Endodermal cell (in vitro differentiated cells): ENCODE results near the gene DTNB. TPM values are rescaled to one million over a fixed set of nuclear protein-coding genes. Genes with fewer than 3 reads are reported as not detected.
A peak's percentile ranks its signal among the peaks of the same experiment; 100 is the strongest.

Experiments used
- DNase-seq: peaks from one replicate; pipeline ENCODE4 v3.0.0-alpha.2; 2017
- H3K27ac ChIP-seq: 2 replicates; pipeline ENCODE4 v1.5.1; 2013; ENCODE audit warnings: mild to moderate bottlenecking, low read depth, low read length, moderate library complexity
- H3K27me3 ChIP-seq: 2 replicates; pipeline ENCODE4 v1.6.1; 2013; ENCODE audit warnings: mild to moderate bottlenecking, low read length, moderate library complexity; ENCODE audit not compliant: insufficient read depth, control insufficient read depth, poor library complexity, severe bottlenecking
- H3K36me3 ChIP-seq: 2 replicates; pipeline ENCODE4 v1.7.0; 2013; ENCODE audit warnings: mild to moderate bottlenecking, low read length, moderate library complexity; ENCODE audit not compliant: control insufficient read depth, insufficient read depth
- H3K4me1 ChIP-seq: one replicate; pipeline ENCODE4 v1.7.0; 2013; ENCODE audit warnings: low read length; ENCODE audit not compliant: control insufficient read depth, insufficient read depth
- H3K4me3 ChIP-seq: 2 replicates; pipeline ENCODE4 v1.5.1; 2013; ENCODE audit warnings: mild to moderate bottlenecking, low read length, moderate library complexity
- H3K9ac ChIP-seq: 2 replicates; pipeline ENCODE4 v1.6.1; 2013; ENCODE audit warnings: mild to moderate bottlenecking, low read length, moderate library complexity; ENCODE audit not compliant: poor library complexity, severe bottlenecking; ENCODE audit errors: extremely low read depth
- H3K9me3 ChIP-seq: 2 replicates; pipeline ENCODE4 v1.6.1; 2013; ENCODE audit warnings: mild to moderate bottlenecking, low read length, moderate library complexity; ENCODE audit not compliant: control insufficient read depth
- H3K27ac Mint-ChIP-seq: 2 replicates; pipeline ENCODE4 v1.8.0; 2020; ENCODE audit warnings: mixed read lengths
- H3K27me3 Mint-ChIP-seq: 2 replicates; pipeline ENCODE4 v1.8.0; 2021; ENCODE audit warnings: mild to moderate bottlenecking, mixed read lengths; ENCODE audit not compliant: insufficient read depth
- H3K36me3 Mint-ChIP-seq: 2 replicates; pipeline ENCODE4 v1.8.0; 2020; ENCODE audit warnings: low read depth, mixed read lengths
- H3K4me1 Mint-ChIP-seq: 2 replicates; pipeline ENCODE4 v1.8.0; 2020; ENCODE audit warnings: mixed read lengths
- H3K4me3 Mint-ChIP-seq: 2 replicates; pipeline ENCODE4 v1.8.0; 2020; ENCODE audit warnings: mild to moderate bottlenecking, moderate library complexity, mixed read lengths
- H3K9me3 Mint-ChIP-seq: 2 replicates; pipeline ENCODE4 v1.8.0; 2020; ENCODE audit warnings: mild to moderate bottlenecking, mixed read lengths
- WGBS, 2 experiments: methylation state at CpG; one replicate each; pipeline versions ENCODE4 v1.1.5 to v1.1.7; 2013; ENCODE audit warnings: missing lambda C conversion rate in 2 of 2, mixed read lengths in 1 of 2; ENCODE audit not compliant: insufficient coverage in 1 of 2, insufficient read length in 1 of 2; 5-methylcytosine and 5-hydroxymethylcytosine counted together
- total RNA-seq, 2 donors: library from RNA; stranded (reverse); fragmentation: NEBNext Ultra II Directional in 1 of 2; extraction: Animal tissue kit (Norgen Biotek cat#: 25700) in 1 of 2; gene quantifications; 2 replicates in 1 of 2; 3 replicates in 1 of 2; pipeline ENCODE4 v1.2.1, GENCODE V29; 2021
- TF ChIP-seq, protein P1 (sequence below): fragments of 200-600 bp; sonication (generic); conservative IDR thresholded peaks from 2 replicates; pipeline ENCODE4 v1.5.0; 2021; ENCODE audit warnings: antibody characterized with exemption, mild to moderate bottlenecking

Gene DTNB
- total RNA-seq, 2 donors from 2014 or later = 38.8 to 48.7 TPM

DNA sequence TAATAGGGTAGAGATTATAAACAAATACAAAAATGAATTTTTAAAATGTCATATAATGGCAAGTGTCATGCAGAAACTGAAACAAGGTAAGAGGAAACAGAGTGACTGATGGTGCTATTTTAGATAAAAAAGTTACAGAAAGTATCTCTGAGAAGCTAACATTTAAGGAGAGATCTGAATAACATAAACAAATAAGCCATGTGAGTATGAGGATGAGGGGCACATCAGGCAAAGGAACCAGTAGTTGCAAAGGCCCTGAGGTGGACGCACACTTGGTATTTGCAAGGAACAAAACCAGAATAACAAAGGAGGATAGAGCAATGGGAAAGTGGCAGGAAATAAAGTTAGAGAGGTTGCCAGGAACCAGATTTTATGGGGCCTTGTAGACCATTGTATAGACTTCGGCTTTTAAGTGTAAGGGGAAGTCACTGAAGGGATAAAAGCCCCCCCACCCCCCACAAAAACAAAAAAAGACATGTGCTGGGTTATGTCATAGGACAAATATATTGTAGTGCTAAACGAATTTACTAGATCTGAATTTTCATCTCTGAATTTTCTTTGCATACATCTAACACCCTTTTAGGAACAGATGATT, 159.2 kb downstream of the DTNB start:
- Mint-ChIP-seq H3K4me1 (peaks cover 6% of the 10 kb centered on the region), H3K9me3 (peaks cover 3% of the 10 kb centered on the region), H3K4me3 (no peak overlapping the region), H3K36me3 (peaks cover 9% of the 10 kb centered on the region), H3K27me3 (no peaks in the 10 kb centered on the region), H3K27ac (no peak overlapping the region)
- DNase-seq = no peak
- no peak overlapping the region for H3K27ac ChIP-seq
- 98 to 100% methylated on average over 1 of the region's 3 CpGs for WGBS, 2 experiments
- no peak overlapping the region for H3K9ac ChIP-seq
- no peaks in the 10 kb centered on the region for H3K9me3 ChIP-seq
- H3K36me3 ChIP-seq = no peaks in the 10 kb centered on the region
- H3K4me3 ChIP-seq = no peak overlapping the region
- no peaks in the 10 kb centered on the region for H3K27me3 ChIP-seq
- no peaks in the 10 kb centered on the region for H3K4me1 ChIP-seq
- TF ChIP-seq, protein P1, sequence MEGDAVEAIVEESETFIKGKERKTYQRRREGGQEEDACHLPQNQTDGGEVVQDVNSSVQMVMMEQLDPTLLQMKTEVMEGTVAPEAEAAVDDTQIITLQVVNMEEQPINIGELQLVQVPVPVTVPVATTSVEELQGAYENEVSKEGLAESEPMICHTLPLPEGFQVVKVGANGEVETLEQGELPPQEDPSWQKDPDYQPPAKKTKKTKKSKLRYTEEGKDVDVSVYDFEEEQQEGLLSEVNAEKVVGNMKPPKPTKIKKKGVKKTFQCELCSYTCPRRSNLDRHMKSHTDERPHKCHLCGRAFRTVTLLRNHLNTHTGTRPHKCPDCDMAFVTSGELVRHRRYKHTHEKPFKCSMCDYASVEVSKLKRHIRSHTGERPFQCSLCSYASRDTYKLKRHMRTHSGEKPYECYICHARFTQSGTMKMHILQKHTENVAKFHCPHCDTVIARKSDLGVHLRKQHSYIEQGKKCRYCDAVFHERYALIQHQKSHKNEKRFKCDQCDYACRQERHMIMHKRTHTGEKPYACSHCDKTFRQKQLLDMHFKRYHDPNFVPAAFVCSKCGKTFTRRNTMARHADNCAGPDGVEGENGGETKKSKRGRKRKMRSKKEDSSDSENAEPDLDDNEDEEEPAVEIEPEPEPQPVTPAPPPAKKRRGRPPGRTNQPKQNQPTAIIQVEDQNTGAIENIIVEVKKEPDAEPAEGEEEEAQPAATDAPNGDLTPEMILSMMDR = no peak

DNA sequence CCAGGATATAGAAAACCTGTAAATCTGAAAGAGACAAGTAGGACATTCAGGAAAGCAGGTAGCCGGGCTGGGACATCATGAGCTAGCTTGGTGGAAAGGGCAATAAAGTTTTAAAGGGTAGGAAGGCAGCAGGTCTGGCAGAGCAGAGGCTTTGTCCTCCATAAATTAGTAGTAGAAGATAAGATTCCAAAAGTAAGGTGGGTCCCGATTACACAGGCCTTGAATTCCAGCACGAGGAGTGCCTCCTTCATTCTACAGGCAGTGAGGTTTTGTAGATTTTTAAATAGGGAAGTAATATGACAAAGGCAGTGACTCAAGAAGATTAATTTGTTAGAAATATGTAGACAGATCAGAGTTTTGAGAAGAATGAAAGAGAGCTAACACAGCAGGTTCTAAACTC, 160.7 kb downstream of the DTNB start:
- Mint-ChIP-seq H3K4me1 (peaks cover 6% of the 10 kb centered on the region), H3K27ac (peak overlapping the region; percentile 15), H3K36me3 (peaks cover 9% of the 10 kb centered on the region), H3K9me3 (peaks cover 3% of the 10 kb centered on the region), H3K27me3 (no peaks in the 10 kb centered on the region), H3K4me3 (no peak overlapping the region)
- DNase-seq = no peak
- WGBS, 2 experiments = 92 to 95% methylated on average over 3 of the region's 3 CpGs
- H3K36me3 ChIP-seq = no peaks in the 10 kb centered on the region
- no peak overlapping the region for H3K9ac ChIP-seq
- H3K4me1 ChIP-seq = no peaks in the 10 kb centered on the region
- no peaks in the 10 kb centered on the region for H3K27me3 ChIP-seq
- H3K9me3 ChIP-seq = no peaks in the 10 kb centered on the region
- no peak overlapping the region for H3K4me3 ChIP-seq
- TF ChIP-seq, protein P1 = no peak
- no peak overlapping the region for H3K27ac ChIP-seq

DNA sequence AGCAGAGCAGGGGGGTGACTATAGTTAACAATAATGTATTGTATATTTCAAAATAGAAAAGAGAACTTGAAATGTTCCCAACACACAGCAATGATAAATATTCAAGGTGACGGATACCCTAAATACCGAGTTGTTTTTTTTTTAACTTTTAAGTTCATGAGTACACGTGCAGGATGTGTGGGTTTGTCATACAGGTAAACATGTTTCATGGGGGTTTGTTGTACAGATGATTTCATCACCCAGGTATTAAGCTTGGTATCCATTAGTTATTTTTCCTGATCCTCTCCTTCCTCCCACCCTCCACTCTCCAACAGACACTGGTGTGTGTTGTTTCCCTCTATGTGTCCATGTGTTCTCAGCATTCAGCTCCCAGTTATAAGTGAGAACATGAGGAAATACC, 167.2 kb downstream of the DTNB start:
- H3K36me3 ChIP-seq = no peaks in the 10 kb centered on the region
- Mint-ChIP-seq H3K4me3 (no peak overlapping the region), H3K36me3 (no peaks in the 10 kb centered on the region), H3K9me3 (no peaks in the 10 kb centered on the region), H3K27ac (no peak overlapping the region), H3K4me1 (no peaks in the 10 kb centered on the region), H3K27me3 (no peaks in the 10 kb centered on the region)
- H3K9ac ChIP-seq = no peak overlapping the region
- WGBS, 2 experiments = 92 to 94% methylated on average over 2 to 3 of the region's 3 CpGs
- H3K9me3 ChIP-seq = no peaks in the 10 kb centered on the region
- H3K4me3 ChIP-seq = no peak overlapping the region
- DNase-seq = no peak
- no peaks in the 10 kb centered on the region for H3K4me1 ChIP-seq
- TF ChIP-seq, protein P1 = no peak
- H3K27ac ChIP-seq = no peak overlapping the region
- no peaks in the 10 kb centered on the region for H3K27me3 ChIP-seq
